HAP-1 (cell line): ENCODE data around the gene ROPN1B.
"Not testable (repeated sequence)": the region's sequence is repeated elsewhere in the genome, so short reads cannot be mapped to it uniquely, and the experiment has no call there.

Experiments used
- DNase-seq, 2 experiments: peaks; one replicate each; pipeline ENCODE4 v3.0.0-alpha.2; 2016 to 2020; ENCODE audit warnings: low spot score in 2 of 2
- H3K27me3 ChIP-seq: fragments of 250-450 bp; sonication (Bioruptor Pico); 2 replicates; pipeline ENCODE4 v1.5.1; 2020; ENCODE audit warnings: low read depth, mild to moderate bottlenecking, moderate library complexity
- H3K36me3 ChIP-seq: fragments of 250-450 bp; sonication (Bioruptor Pico); replicated peaks from 2 replicates; pipeline ENCODE4 v1.5.1; 2020; ENCODE audit warnings: mild to moderate bottlenecking
- H3K4me1 ChIP-seq: fragments of 250-450 bp; sonication (Bioruptor Pico); 2 replicates; pipeline ENCODE4 v1.5.1; 2020; ENCODE audit warnings: mild to moderate bottlenecking
- H3K4me3 ChIP-seq: fragments of 250-450 bp; sonication (Bioruptor Pico); 2 replicates; pipeline ENCODE4 v1.5.1; 2020; ENCODE audit warnings: mild to moderate bottlenecking, moderate library complexity
- H3K9me3 ChIP-seq: fragments of 250-450 bp; sonication (Bioruptor Pico); 2 replicates; pipeline ENCODE4 v1.5.1; 2020; ENCODE audit warnings: mild to moderate bottlenecking, moderate library complexity
- in situ Hi-C: fragments of 300-500 bp; cut with MboI; formaldehyde crosslinking; loops from 3 replicates; pipeline ENCODE4 v1.14.3; 2020; ENCODE audit warnings: low sequenced_read_pairs, inconsistent platforms, mixed read lengths

ROPN1B gene

DNA sequence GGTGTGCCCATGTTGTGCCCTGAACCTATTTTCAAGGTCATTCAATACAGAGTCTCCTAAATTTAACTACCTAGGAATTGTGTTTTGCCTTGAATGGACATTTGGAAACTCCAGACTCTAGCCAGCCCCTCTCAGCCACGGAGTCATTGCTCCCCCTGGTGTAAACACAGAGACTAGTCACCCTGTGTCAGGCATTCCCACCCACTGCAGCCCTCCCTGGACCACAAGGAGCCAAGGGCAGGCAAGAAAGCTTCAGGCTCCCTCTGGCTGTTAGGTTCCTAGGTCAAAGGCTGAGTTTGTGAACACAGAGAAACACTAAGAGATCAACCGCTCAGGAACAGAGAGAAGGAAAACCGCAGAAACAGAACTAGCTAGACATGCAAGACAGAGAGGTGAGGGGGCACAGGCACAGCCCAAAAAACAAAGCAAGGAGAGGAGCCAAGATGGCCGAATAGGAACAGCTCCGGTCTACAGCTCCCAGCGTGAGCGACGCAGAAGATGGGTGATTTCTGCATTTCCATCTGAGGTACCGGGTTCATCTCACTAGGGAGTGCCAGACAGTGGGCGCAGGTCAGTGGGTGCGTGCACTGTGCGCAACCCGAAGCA, 32.7 kb upstream of the ROPN1B start:
- H3K4me3 ChIP-seq, in situ Hi-C loops: not testable (repeated sequence)

GRCh38 chr3:125936891-125937290, 32.1 kb upstream of the ROPN1B start:
- DNase-seq = peak in 1 of 2 experiments; percentile 45
- H3K36me3 ChIP-seq, H3K4me3 ChIP-seq, in situ Hi-C loops, H3K27me3 ChIP-seq, H3K4me1 ChIP-seq, H3K9me3 ChIP-seq: not testable (repeated sequence)

More for the DNA sequence above, 32.7 kb upstream of the ROPN1B start:
- H3K4me1 ChIP-seq, H3K27me3 ChIP-seq, H3K9me3 ChIP-seq, H3K36me3 ChIP-seq: not testable (repeated sequence)
- peak in 1 of 2 experiments; percentile 60 for DNase-seq

GRCh38 chr3:125947806-125948205, 21.2 kb upstream of the ROPN1B start:
- H3K4me1 ChIP-seq, H3K27me3 ChIP-seq, in situ Hi-C loops, H3K4me3 ChIP-seq, H3K9me3 ChIP-seq, H3K36me3 ChIP-seq, DNase-seq: not testable (repeated sequence)

- DNase-seq, H3K4me1 ChIP-seq, in situ Hi-C loops, H3K36me3 ChIP-seq, H3K9me3 ChIP-seq, H3K4me3 ChIP-seq, H3K27me3 ChIP-seq: not testable (repeated sequence)
These were observed 20.1 kb upstream of the ROPN1B start for GRCh38 chr3:125948901-125949300.

DNA sequence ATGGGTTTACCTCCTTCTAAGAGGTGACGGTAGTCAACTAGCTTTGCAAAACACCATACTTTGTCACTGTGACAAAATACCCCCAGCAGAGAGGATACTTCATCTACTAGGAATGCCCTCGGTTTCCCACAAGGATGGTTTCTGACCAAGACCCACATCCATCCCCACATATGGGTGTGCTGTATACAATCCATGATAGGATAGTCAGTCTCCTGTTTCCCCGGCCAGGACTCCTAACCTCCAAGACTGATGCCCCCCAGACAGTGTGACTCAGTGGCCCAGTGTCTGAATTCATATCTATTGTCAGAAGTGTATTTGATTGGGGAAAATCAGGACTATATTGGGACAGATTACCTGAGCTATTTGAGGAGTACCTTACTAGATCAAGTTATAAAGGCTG, 17.8 kb upstream of the ROPN1B start:
- DNase-seq, H3K9me3 ChIP-seq, H3K36me3 ChIP-seq, H3K4me1 ChIP-seq, H3K27me3 ChIP-seq, H3K4me3 ChIP-seq, in situ Hi-C loops: not testable (repeated sequence)

DNA sequence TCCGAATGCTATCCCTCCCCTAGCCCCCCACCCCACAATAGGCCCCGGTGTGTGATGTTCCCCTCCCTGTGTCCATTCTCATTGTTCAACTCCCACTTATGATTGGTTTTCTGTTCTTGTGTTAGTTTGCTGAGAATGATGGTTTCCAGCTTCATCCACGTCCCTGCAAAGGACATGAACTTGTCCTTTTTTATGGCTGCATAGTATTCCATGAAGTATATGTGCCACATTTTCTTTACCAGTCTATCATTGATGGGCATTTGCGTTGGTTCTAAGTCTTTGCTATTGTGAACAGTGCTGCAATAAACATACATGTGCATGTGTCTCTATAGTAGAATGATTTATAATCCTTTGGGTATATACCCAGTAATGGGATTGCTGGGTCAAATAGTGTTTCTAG, 12.0 kb upstream of the ROPN1B start:
- H3K4me3 ChIP-seq, H3K4me1 ChIP-seq, H3K9me3 ChIP-seq, H3K27me3 ChIP-seq, in situ Hi-C loops, H3K36me3 ChIP-seq, DNase-seq: not testable (repeated sequence)

- Histone ChIP-seq H3K27me3 (no peaks in the 10 kb centered on the region), H3K4me3 (no peak overlapping the region), H3K9me3 (no peaks in the 10 kb centered on the region), H3K4me1 (no peaks in the 10 kb centered on the region), H3K36me3 (no peaks in the 10 kb centered on the region)
- DNase-seq = no peak
- in situ Hi-C loops = no loop called here
These were observed 11.1 kb upstream of the ROPN1B start for GRCh38 chr3:125957674-125958510.

- H3K4me1 ChIP-seq = no peaks in the 10 kb centered on the region
- no peaks in the 10 kb centered on the region for H3K27me3 ChIP-seq
- in situ Hi-C loops = no loop called here
- H3K9me3 ChIP-seq = no peaks in the 10 kb centered on the region
- no peak overlapping the region for H3K4me3 ChIP-seq
- no peaks in the 10 kb centered on the region for H3K36me3 ChIP-seq
- no peak for DNase-seq
These were observed 10.3 kb upstream of the ROPN1B start for GRCh38 chr3:125958511-125959316.

DNA sequence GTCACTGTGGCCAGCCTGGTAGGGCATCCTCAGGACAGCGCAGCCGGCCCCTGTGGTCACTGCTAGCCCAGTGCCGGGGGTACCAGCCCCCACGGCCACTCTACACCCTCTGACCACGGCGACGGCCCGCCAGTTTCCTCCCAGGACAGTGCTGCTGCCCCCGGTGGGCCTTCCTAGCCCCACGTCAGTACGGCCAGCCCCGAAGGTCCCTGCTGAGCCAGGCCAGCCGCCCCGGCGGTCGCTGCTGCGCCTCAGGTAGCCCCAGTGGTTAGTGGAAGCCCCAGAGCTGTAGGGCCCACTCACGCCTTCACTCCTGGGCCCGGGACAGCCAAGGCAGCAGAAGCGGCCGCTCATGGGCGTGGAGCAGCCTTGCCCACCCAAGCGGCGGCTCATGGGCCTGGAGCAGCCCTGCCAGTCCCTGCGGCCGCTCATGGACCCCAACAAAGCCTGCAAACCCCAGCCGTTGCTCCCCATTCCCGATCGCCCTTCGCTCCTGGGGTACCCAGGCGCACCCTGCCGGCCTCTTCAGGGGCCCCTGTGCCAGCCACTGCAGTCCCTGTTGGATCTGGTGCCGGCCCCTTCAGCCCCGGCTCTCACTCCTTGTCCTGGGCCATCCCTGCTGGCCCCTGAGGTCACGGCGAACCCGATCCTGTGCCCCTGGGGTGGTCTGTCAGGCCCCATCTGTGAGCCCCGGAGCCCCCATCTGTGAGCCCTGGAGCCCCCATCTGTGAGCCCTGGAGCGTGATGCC, 9.5 kb upstream of the ROPN1B start:
- no peaks in the 10 kb centered on the region for H3K36me3 ChIP-seq
- in situ Hi-C loops = no loop called here
- no peaks in the 10 kb centered on the region for H3K4me1 ChIP-seq
- no peaks in the 10 kb centered on the region for H3K27me3 ChIP-seq
- no peaks in the 10 kb centered on the region for H3K9me3 ChIP-seq
- DNase-seq = no peak
- H3K4me3 ChIP-seq = no peak overlapping the region

DNA sequence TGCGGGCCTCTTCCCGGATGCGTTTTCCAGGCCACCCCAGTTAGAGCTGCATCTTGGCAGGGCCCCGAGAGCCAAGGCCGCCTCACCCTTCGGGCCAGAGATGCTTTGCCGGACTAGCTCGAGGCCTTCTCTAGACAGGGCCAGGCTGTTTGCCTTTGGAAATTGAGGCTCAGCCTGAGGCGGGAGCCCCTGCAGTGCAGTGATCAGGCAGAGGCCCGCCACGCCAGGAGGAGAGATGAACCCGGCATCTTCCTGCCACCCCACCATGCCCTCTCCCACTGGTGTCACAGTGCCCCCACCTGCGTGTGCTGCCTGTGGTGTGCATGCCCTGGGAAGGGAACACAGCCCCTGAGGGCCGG, 8.9 kb upstream of the ROPN1B start:
- DNase-seq = no peak
- in situ Hi-C loops = no loop called here
- H3K27me3 ChIP-seq = no peaks in the 10 kb centered on the region

DNA sequence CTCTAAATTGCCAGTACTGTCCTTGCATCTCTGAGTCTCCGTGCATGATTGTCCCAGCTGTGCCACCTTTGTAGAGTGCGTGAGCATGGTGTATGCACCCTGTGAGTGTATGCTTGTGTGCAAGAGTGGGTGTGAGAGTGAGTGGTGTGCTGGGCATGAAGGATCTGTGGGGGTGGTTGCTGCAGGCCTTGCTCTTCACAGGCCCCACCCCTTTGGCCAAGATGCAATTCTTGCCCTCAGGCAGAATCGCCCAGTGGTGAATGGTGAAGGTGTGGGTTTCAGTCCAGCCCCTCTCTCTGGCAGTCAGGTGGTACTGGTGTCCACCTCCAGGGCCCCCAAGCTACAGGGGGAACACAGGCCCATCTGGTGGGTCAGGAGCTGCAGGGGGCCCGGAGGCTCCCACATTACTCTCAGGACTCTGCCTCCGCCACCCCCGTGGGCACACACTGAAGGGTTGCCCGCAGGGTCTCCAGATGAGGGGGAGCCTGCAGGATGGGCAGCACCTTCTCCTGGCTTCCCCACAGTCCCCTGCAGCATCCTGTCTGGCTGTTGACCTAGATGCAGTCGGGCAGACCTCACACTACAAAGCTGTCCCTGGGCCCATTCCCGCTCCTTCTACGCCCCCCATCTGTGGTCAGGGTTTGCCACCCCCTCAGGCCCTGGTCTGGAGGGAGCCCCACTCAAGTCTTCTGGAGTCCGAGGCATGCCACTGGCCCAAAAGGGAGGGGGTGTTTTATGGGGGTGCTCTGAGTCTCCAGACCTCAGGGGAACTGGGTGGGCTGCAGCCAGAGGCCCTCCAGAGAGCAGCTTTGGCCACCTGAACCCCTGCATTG, 8.3 kb upstream of the ROPN1B start:
- in situ Hi-C loops = no loop called here
- H3K9me3 ChIP-seq = no peaks in the 10 kb centered on the region
- no peak overlapping the region for H3K4me3 ChIP-seq
- H3K36me3 ChIP-seq = no peaks in the 10 kb centered on the region
- DNase-seq = no peak
- no peaks in the 10 kb centered on the region for H3K4me1 ChIP-seq
- H3K27me3 ChIP-seq = no peaks in the 10 kb centered on the region

More for the DNA sequence above, 8.9 kb upstream of the ROPN1B start:
- H3K9me3 ChIP-seq = no peaks in the 10 kb centered on the region
- no peaks in the 10 kb centered on the region for H3K36me3 ChIP-seq
- H3K4me1 ChIP-seq = no peaks in the 10 kb centered on the region
- no peak overlapping the region for H3K4me3 ChIP-seq

DNA sequence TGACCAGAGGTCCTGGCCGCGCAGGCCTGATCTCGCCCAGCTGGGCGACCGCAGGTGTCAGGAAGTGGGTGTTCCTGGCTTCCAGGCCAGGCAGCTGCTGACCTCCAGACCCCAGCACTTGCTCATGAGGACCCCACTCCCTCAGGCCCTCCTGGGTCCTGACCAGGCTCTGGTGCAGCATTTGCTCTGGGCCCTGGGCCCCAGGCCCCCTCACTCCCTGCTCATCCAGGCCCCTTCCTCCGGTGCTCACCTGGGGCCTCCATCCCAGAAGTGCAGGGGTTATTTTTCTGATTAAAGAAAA, 7.7 kb upstream of the ROPN1B start:
- H3K4me1 ChIP-seq = no peaks in the 10 kb centered on the region
- no peaks in the 10 kb centered on the region for H3K36me3 ChIP-seq
- H3K9me3 ChIP-seq = no peaks in the 10 kb centered on the region
- no peak for DNase-seq
- in situ Hi-C loops = no loop called here
- no peaks in the 10 kb centered on the region for H3K27me3 ChIP-seq
- no peak overlapping the region for H3K4me3 ChIP-seq

- in situ Hi-C loops, DNase-seq, H3K9me3 ChIP-seq, H3K4me1 ChIP-seq, H3K27me3 ChIP-seq, H3K36me3 ChIP-seq, H3K4me3 ChIP-seq: not testable (repeated sequence)
These were observed 5.1 kb upstream of the ROPN1B start for GRCh38 chr3:125963834-125964233.
